Activated CD8-positive, alpha-beta memory T cell treated with anti-CD3 and anti-CD28 coated beads, Interleukin-2, amount 50 U/mL, for 24 hours (primary cell): ENCODE measurements around the gene CLSTN2.

Source experiments
- DNase-seq: peaks from one replicate; pipeline ENCODE4 v3.0.0-alpha.2; 2020; ENCODE audit errors: extremely low read depth

Gene CLSTN2

GRCh38 chr3:140052771-140053702 lies 118.1 kb downstream of the CLSTN2 start:
- DNase-seq: no peak

GRCh38 chr3:140053794-140054193 lies 118.8 kb downstream of the CLSTN2 start:
- DNase-seq: no peak

GRCh38 chr3:140055092-140055791 lies 120.3 kb downstream of the CLSTN2 start:
- DNase-seq: no peak

GRCh38 chr3:140056047-140056446 lies 121.1 kb downstream of the CLSTN2 start:
- DNase-seq: no peak

- no peak for DNase-seq
Observed at GRCh38 chr3:140061211-140061610, 126.2 kb downstream of the CLSTN2 start.

- DNase-seq: no peak
Observed at GRCh38 chr3:140062461-140062860, 127.5 kb downstream of the CLSTN2 start.

- no peak for DNase-seq
Observed at GRCh38 chr3:140067487-140067886, 132.5 kb downstream of the CLSTN2 start.

- no peak for DNase-seq
Observed at GRCh38 chr3:140068494-140069017, 133.6 kb downstream of the CLSTN2 start.

- DNase-seq: no peak
Observed at GRCh38 chr3:140073278-140074045, 138.5 kb downstream of the CLSTN2 start.

- DNase-seq: no peak
Observed at GRCh38 chr3:140076552-140076951, 141.6 kb downstream of the CLSTN2 start.

- DNase-seq: no peak
Observed at GRCh38 chr3:140077406-140077805, 142.4 kb downstream of the CLSTN2 start.

- no peak for DNase-seq
Observed at GRCh38 chr3:140078343-140078742, 143.4 kb downstream of the CLSTN2 start.

GRCh38 chr3:140078940-140079339 lies 144.0 kb downstream of the CLSTN2 start:
- no peak for DNase-seq

GRCh38 chr3:140081887-140082286 lies 146.9 kb downstream of the CLSTN2 start:
- no peak for DNase-seq

GRCh38 chr3:140085001-140085400 lies 150.0 kb downstream of the CLSTN2 start:
- DNase-seq: no peak

- DNase-seq: no peak
Observed at GRCh38 chr3:140086642-140087041, 151.7 kb downstream of the CLSTN2 start.

- no peak for DNase-seq
Observed at GRCh38 chr3:140088058-140088457, 153.1 kb downstream of the CLSTN2 start.

- DNase-seq: no peak
Observed at GRCh38 chr3:140088513-140088912, 153.5 kb downstream of the CLSTN2 start.

- DNase-seq: no peak
Observed at GRCh38 chr3:140089403-140090072, 154.6 kb downstream of the CLSTN2 start.

GRCh38 chr3:140091143-140091542 lies 156.2 kb downstream of the CLSTN2 start:
- DNase-seq: no peak

- no peak for DNase-seq
Observed at GRCh38 chr3:140092848-140093536, 158.0 kb downstream of the CLSTN2 start.
